NCI-H1930 (cell line): ENCODE results near the gene MAGEB2.
"Not testable (repeated sequence)": the region's sequence is repeated elsewhere in the genome, so short reads cannot be mapped to it uniquely, and the experiment has no call there.

Experiments
- DNase-seq, 2 experiments: peaks; one replicate each; lab custom pipeline; 2025; lab: John Stamatoyannopoulos, UW

Gene MAGEB2

DNA sequence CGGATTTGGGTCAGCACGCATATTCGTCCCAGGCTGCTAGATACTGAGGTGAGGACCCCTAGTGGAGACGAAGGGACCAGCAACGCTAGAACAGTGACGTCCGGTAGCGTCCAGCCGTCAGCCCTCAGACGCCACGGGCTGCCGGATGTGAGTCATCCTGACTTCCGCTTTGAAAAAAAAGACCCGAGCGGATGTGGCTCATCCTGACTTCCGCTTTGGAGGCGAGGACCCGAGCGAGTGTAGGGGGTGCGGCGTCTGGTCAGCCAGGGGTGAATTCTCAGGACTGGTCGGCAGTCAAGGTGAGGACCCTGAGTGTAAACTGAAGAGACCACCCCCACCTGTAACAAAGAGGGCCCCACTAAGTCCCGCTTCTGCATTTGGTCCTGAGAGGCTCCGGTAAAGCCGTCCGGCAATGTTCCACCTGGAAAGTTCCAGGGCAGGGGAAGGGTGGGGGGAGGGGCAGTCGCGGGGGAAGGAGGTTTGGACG, at the start of gene MAGEB2:
Gene MAGEB2, plus strand, starts transcription at position 207 of the 487 bp plus-strand sequence. CDS start 3,018 bp downstream, outside the sequence.
- DNase-seq: peak; percentile 64 to 70

DNA sequence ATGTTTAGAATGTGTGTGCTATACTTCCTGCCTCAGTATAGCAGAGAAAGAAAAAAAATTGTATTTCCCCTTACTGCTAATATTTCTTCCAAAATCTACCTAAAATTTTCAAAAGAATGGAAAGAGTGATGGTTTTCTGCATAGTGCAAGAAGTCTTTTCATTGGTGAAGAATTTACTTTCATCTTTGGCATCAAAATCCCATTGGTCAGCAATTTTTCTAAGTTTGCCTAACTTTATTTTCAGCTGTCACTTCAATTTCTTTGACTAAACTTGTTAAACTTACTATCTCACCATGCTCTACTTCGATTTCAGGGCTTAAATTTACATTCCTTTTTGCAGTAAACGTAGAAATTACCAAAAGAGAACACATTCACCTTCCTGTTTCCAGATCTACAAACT, 44.5 kb upstream of the MAGEB2 start:
- no peak for DNase-seq

DNA sequence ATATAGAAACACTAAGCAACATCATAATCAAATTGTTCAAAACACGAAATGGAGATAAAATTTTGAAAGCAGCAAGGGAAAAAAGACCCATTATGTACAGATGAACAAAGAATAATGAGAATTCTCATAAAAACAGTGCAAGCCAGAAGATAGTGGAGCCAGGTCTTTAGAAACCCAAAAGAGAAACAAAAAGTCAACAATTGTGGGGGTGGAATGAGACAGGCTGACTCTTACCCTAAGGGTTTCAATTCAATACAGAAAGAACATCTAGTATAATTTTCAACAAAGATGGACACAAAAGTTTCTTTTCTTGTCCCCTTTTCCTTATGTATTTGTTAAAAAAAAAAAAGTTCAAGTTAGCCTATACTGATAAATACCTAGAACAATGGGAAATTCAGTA, 34.0 kb upstream of the MAGEB2 start:
- no peak for DNase-seq

- DNase-seq: no peak
These were observed 31.8 kb upstream of the MAGEB2 start for GRCh38 chrX:30183554-30183953.

GRCh38 chrX:30190426-30190825, 24.9 kb upstream of the MAGEB2 start:
- no peak for DNase-seq

DNA sequence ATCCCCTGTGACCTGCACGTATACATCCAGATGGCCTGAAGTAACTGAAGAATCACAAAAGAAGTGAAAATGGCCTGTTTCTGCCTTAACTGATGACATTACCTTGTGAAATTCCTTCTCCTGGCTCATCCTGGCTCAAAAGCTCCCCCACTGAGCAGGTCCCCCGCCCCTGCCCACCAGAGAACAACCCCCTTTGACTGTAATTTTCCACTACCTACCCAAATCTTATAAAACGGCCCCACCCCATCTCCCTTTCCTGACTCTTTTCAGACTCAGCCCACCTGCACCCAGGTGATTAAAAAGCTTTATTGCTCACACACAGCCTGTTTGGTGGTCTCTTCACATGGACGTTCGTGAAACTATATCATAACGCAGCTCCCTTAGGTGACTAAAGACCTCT, 21.5 kb upstream of the MAGEB2 start:
- DNase-seq: not testable (repeated sequence)

GRCh38 chrX:30196322-30196721, 19.0 kb upstream of the MAGEB2 start:
- DNase-seq: no peak

- no peak for DNase-seq
These were observed 3.2 kb upstream of the MAGEB2 start for GRCh38 chrX:30212172-30212571.

DNA sequence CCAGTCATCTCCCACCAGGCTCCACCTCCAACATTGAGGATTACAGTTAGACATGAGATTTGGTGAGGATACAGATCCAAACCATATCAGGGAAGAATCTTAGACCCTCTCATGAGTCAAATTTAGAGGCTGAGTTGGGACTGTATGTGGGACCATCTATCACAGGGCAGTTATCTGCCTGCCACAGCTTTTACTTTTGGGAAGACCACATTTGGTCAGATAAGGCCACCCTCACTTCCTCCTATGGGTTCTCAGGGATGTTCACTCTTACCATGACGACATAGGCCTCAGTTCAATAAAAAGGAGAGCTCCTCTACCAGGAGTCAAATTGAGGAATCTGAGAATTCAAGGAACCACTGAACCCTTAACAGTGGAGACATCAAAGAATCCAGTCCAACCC, 2.1 kb downstream of the MAGEB2 start:
- no peak for DNase-seq

- DNase-seq: no peak
These were observed 4.0 kb downstream of the MAGEB2 start for GRCh38 chrX:30219372-30219771.

- DNase-seq: no peak
These were observed 5.3 kb downstream of the MAGEB2 start for GRCh38 chrX:30220661-30221060.

GRCh38 chrX:30224536-30224935, 9.2 kb downstream of the MAGEB2 start:
- DNase-seq: no peak

DNA sequence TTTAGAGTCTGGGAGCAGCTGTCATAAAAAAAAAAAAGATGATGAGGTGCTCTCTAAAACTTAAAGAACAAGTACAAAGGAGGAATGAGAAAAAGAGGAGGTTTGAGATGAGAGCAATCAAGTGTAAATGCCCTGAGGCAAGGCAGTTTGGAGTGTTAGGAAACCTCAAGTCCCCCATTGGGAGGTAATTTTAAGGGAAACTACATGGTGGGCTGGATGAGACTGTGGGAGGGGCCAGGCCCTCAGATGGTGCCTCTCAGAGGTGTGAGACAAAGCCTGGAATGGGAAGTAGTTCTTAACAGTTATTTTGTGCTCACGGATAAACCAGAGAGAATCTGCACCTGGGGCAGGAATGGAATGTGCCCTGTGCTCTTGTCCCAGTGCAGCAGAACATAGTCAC, 13.2 kb downstream of the MAGEB2 start:
- no peak for DNase-seq

GRCh38 chrX:30230395-30230794, 15.0 kb downstream of the MAGEB2 start, which contains the start of gene MAGEB3:
MAGEB3 (plus strand) TSS chrX:30230657; CDS start chrX:30235925, 5,268 bp downstream.
- no peak for DNase-seq

DNA sequence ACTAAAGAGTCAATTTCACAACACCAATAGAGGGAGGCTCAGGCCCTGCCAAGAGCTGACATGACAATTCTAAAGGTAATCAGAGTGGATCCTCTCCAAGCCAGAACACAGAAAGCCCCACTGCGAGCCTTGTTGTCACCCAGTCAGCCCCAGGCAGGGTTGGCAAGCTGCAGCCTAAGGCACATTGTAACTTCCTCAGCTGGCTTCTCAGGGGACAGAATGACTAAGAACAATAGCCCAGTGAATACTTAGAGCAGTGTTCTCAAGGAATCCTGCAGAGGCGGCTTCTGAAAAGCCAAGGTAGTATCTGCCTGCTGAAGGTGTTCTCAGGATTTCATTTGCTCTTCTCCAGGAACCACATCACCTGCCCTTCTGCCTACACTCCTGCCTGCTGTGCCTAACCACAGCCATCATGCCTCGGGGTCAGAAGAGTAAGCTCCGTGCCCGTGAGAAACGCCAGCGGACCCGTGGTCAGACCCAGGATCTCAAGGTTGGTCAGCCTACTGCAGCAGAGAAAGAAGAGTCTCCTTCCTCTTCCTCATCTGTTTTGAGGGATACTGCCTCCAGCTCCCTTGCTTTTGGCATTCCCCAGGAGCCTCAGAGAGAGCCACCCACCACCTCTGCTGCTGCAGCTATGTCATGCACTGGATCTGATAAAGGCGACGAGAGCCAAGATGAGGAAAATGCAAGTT, 26.5 kb downstream of the MAGEB2 start, which contains the start of gene MAGEB4:
Gene MAGEB4, plus strand, starts transcription at position 277 of the 692 bp plus-strand sequence. Its CDS starts 136 bp downstream, at position 413.
- DNase-seq: no peak

GRCh38 chrX:30246769-30247489, 31.6 kb downstream of the MAGEB2 start, which contains the start of gene MAGEB1:
MAGEB1 (plus strand) TSS chrX:30247146; CDS start chrX:30250494, 3,348 bp downstream.
- DNase-seq: no peak

DNA sequence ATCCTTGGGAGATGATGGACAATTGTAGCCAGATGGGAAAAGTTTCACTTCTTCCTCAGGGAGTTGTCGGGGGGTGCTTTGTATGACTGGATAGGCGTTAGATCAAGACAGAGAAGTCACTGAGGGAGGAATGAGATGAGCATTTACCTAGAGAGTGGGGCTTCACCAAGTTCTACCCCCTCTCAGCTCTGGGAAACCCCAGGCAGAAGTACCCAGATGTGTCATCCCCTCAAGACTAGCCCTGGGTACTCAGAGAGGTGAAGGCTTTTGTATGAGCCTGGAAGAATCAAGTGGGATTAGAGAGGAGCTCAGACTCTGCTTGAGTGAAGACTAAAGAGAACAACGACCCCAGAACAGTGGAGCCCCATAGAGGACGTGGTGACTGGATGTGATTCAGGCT, 33.5 kb downstream of the MAGEB2 start:
- DNase-seq: no peak

- DNase-seq: no peak
These were observed 37.9 kb downstream of the MAGEB2 start for GRCh38 chrX:30253257-30253656.

DNA sequence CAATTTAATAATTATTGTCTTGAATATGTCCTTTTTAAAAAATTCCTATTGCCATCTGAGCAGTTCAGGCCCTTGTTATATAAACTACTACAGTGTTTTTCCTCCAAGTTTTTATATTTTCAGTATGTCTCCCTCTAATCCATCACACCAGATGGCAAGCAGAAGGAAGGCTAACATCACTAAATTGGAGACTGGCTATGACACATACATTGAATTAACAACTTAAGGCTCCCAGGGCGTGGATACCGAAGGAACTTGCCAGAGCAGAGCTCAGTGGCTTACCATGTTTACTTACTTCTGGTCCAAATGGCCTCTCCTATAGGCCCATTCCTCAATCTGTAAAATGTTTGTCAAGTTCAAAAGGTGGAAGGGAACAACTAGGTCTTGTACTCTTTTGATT, 44.6 kb downstream of the MAGEB2 start:
- DNase-seq: no peak

DNA sequence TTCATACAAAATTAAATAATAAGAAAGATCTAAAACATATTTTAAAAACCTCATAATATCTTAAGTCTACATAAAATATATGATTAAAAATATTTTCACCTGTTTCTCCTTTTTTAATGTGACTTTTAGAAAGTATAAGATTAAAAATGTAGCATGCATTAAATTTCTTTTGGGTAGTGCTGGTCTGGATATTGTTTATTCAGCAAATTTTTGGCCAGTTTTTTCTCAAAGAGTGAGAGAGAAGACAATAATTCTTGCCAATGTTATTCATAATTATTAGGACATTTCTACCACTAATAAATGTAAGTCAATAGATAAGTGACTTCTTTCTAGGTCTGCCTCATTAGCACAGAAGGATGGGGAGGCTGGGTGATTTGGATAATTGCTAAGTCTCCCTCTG, 45.6 kb downstream of the MAGEB2 start:
- DNase-seq: no peak

GRCh38 chrX:30262763-30263162, 47.4 kb downstream of the MAGEB2 start:
- DNase-seq: no peak
